Measurements from ENCODE around the gene MRPL27. TPM values are rescaled to one million over a fixed set of nuclear protein-coding genes. Genes with fewer than 3 reads are reported as not detected.

The MRPL27 gene
- total RNA-seq, 6 donors from 2014 or later: 7.3 to 59.1 (median 50.6) TPM

- H3K27ac ChIP-seq: no peak overlapping the region
- peaks cover 22 to 29% (median 26%) of the 10 kb centered on the region in 4 donors for H3K4me1 ChIP-seq
- 95 to 97% methylated on average over 5 of the region's 5 CpGs for WGBS, 2 donors
- H3K36me3 ChIP-seq: peaks cover 41 to 68% (median 58%) of the 10 kb centered on the region in 4 donors
- DNase-seq: no peak
- TF ChIP-seq, protein P1, sequence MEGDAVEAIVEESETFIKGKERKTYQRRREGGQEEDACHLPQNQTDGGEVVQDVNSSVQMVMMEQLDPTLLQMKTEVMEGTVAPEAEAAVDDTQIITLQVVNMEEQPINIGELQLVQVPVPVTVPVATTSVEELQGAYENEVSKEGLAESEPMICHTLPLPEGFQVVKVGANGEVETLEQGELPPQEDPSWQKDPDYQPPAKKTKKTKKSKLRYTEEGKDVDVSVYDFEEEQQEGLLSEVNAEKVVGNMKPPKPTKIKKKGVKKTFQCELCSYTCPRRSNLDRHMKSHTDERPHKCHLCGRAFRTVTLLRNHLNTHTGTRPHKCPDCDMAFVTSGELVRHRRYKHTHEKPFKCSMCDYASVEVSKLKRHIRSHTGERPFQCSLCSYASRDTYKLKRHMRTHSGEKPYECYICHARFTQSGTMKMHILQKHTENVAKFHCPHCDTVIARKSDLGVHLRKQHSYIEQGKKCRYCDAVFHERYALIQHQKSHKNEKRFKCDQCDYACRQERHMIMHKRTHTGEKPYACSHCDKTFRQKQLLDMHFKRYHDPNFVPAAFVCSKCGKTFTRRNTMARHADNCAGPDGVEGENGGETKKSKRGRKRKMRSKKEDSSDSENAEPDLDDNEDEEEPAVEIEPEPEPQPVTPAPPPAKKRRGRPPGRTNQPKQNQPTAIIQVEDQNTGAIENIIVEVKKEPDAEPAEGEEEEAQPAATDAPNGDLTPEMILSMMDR (IDR thresholded peaks at IDR 0.05): no peak
- TF ChIP-seq POLR2A (IDR thresholded peaks at IDR 0.05) (no peak), EP300 (IDR thresholded peaks at IDR 0.05) (no peak), POLR2AphosphoS5 (IDR thresholded peaks at IDR 0.05) (no peak)
- no peak for ATAC-seq (ENCODE audit: low FRiP score in 2 of 2)
- no peak overlapping the region for H3K4me3 ChIP-seq
- no peaks in the 10 kb centered on the region for H3K27me3 ChIP-seq
- H3K9me3 ChIP-seq: no peaks in the 10 kb centered on the region
Measured at GRCh38 chr17:50393700-50394099, 20.7 kb upstream of the MRPL27 start.

DNA sequence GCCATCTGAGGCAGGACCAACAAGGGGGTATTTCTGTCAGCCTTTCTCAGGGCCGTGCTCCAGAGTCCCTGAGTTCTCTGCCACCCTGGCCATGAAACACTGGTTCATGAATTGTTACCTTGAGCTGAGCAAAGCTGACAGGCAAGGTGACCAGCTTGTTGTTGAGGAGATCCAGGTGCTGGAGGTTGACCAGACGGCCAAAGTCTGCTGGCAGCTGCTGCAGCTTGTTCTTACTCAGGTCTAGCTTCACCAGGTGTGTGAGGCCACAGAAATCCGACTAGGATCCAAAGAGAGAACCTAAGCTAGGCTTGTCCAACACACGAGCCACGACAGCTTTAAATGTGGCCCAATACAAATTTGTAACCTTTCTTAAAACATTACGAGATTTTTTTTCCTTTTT lies 19.6 kb upstream of the MRPL27 start:
- Histone ChIP-seq H3K27ac (no peak overlapping the region), H3K9me3 (no peaks in the 10 kb centered on the region), H3K27me3 (no peaks in the 10 kb centered on the region), H3K36me3 (peaks cover 46 to 79% (median 67%) of the 10 kb centered on the region in 4 donors), H3K4me1 (peaks cover 19 to 26% (median 24%) of the 10 kb centered on the region in 4 donors), H3K4me3 (no peak overlapping the region)
- DNase-seq: no peak
- TF ChIP-seq EP300 (IDR thresholded peaks at IDR 0.05): no peak
- no peak for TF ChIP-seq POLR2A (IDR thresholded peaks at IDR 0.05)
- ATAC-seq (ENCODE audit: low FRiP score in 2 of 2): no peak
- 92 to 93% methylated on average over 4 to 6 of the region's 6 CpGs for WGBS, 2 donors

- no peaks in the 10 kb centered on the region for H3K27me3 ChIP-seq
- no peaks in the 10 kb centered on the region for H3K9me3 ChIP-seq
- WGBS, 2 donors: 95 to 98% methylated on average over 6 of the region's 6 CpGs
- TF ChIP-seq POLR2A (IDR thresholded peaks at IDR 0.05): no peak
- no peak for TF ChIP-seq EP300 (IDR thresholded peaks at IDR 0.05)
- TF ChIP-seq, protein P1 (IDR thresholded peaks at IDR 0.05): no peak
- TF ChIP-seq POLR2AphosphoS5 (IDR thresholded peaks at IDR 0.05): no peak
- H3K27ac ChIP-seq: no peak overlapping the region
- DNase-seq (no peak), ATAC-seq (ENCODE audit: low FRiP score in 2 of 2) (no peak)
- H3K36me3 ChIP-seq: peaks cover 68 to 100% (median 91%) of the 10 kb centered on the region in 4 donors
- H3K4me1 ChIP-seq: peaks cover 0 to 3% (median under 1%) of the 10 kb centered on the region in 4 donors
- no peak overlapping the region for H3K4me3 ChIP-seq
Measured at GRCh38 chr17:50389534-50389933, 16.6 kb upstream of the MRPL27 start.

DNA sequence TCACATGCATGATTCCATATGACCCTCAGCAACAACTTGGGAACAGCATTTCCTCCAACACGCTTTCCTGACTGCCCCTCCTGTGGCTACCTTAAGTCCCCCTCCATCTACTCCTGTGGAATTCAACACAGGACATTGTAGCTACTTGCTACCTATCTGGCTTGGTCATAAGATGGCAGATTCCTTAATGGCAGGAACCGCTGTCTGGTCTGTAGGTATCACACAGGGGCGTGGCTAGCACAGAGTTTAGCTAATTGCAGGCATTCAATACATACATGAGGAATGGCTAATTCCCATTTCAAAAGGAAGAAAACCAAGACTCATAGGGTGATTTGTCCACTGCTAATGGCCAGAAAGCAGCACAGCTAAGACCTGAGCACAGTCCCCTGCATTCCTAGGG lies 15.7 kb upstream of the MRPL27 start:
- Histone ChIP-seq H3K27me3 (no peaks in the 10 kb centered on the region), H3K27ac (no peak overlapping the region), H3K9me3 (no peaks in the 10 kb centered on the region), H3K36me3 (peaks cover 74 to 100% (median 91%) of the 10 kb centered on the region in 4 donors), H3K4me1 (no peaks in the 10 kb centered on the region), H3K4me3 (no peak overlapping the region)
- TF ChIP-seq, protein P1 (IDR thresholded peaks at IDR 0.05): no peak
- no peak for TF ChIP-seq EP300 (IDR thresholded peaks at IDR 0.05)
- TF ChIP-seq POLR2AphosphoS5 (IDR thresholded peaks at IDR 0.05): no peak
- TF ChIP-seq POLR2A (IDR thresholded peaks at IDR 0.05): no peak
- 95 to 96% methylated on average over 3 of the region's 3 CpGs for WGBS, 2 donors
- DNase-seq (no peak), ATAC-seq (ENCODE audit: low FRiP score in 2 of 2) (no peak)

DNA sequence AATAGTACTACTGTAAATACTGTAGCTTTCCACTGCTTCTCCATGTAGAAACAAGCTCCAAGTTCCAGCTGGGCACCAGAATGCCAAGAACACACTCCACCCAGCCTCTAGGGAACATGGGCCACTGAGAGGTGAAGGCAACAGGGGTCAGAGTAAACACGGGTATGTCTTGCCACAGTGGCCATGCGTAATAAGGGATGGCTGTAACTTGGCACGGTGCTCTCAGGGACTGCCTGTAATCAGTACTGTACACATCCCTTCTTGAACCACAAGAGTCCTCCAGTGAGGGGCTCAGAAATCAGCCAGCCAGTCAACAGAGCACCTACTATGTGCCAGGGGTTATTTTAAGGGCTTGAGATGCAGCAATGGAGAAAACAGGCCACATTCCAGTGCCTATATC lies 13.5 kb upstream of the MRPL27 start:
- 77 to 84% methylated on average over 3 of the region's 3 CpGs for WGBS, 2 donors

More for the DNA sequence above, 13.5 kb upstream of the MRPL27 start:
- Histone ChIP-seq H3K27me3 (no peaks in the 10 kb centered on the region), H3K4me1 (no peaks in the 10 kb centered on the region), H3K27ac (no peak overlapping the region), H3K36me3 (peaks cover 63 to 100% (median 91%) of the 10 kb centered on the region in 4 donors), H3K4me3 (no peak overlapping the region), H3K9me3 (no peaks in the 10 kb centered on the region)
- no peak for TF ChIP-seq EP300 (IDR thresholded peaks at IDR 0.05)
- TF ChIP-seq, protein P1 (IDR thresholded peaks at IDR 0.05): no peak
- TF ChIP-seq POLR2AphosphoS5 (IDR thresholded peaks at IDR 0.05): no peak
- TF ChIP-seq POLR2A (IDR thresholded peaks at IDR 0.05): no peak
- ATAC-seq (ENCODE audit: low FRiP score in 2 of 2) (peak in 1 of 2 donors; percentile 32), DNase-seq (no peak)

Data from upper lobe of left lung (tissue), 6 donors.